ENCODE measurements around the gene CHI3L1.

Gene CHI3L1

DNA sequence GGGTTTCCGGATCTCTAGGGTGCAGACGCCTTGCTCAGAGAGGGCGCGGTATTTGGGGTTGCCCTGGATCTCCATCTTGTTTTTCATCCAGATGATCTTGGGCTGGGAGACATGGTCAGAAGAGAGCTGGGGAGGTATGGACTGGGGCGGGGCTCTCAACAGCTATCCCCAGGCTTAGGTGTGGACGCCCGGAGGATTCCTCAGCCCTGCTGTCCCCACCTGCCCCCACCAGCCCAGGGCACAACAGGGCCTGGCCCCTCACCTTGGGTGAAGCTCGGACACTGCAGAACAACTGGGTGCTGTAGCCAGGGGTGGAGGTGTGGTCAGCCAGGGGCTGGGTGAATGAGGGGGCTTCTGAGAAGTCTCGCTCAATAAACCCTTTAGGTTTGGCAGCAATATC, 17.5 kb downstream of the CHI3L1 start:
- no peak for DNase-seq (ENCODE audit: low read depth in 3 of 3)

DNA sequence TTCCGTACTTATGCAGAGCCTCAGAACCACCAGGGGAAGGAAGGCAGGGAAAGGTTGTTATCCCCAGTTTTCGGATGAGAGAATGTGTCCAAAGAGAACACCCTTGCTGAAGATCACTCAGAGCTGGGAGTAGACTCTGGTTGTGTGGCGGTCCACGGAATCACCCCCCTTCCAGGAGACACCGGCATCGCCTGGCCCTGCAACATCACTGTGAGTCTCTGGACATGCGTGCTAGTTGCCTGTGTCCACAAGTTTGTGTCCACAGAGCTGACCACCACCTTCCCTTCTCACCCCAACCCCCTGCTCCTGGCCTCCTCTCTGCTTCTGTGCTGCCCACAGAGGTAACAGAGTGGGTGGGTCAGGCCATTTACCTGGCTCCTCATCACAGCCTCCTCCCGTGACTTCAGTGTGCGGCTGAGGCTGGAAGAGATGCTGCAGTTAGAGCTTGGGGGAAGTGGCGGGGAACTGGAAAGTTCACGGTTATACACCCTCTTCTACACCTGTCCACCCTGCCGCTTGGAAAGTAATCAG, 18.2 kb downstream of the CHI3L1 start:
- no peak for DNase-seq (ENCODE audit: low read depth in 3 of 3)

DNA sequence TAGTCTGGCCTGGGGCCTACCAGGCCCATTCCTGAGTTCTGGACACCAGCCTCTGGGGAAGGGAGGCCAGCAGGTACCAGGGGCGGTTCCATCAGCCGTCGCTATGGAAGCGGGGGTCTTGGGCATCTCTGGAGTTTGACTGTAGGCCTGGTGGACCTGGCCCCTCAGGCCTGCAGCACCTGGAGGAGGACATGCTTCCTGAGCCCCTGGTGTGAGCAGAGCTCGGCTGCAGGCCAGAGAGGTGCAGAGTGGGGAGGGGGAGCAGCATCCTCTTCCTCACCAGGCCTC, 18.6 kb downstream of the CHI3L1 start:
- DNase-seq (ENCODE audit: low read depth in 3 of 3), result no peak

DNA sequence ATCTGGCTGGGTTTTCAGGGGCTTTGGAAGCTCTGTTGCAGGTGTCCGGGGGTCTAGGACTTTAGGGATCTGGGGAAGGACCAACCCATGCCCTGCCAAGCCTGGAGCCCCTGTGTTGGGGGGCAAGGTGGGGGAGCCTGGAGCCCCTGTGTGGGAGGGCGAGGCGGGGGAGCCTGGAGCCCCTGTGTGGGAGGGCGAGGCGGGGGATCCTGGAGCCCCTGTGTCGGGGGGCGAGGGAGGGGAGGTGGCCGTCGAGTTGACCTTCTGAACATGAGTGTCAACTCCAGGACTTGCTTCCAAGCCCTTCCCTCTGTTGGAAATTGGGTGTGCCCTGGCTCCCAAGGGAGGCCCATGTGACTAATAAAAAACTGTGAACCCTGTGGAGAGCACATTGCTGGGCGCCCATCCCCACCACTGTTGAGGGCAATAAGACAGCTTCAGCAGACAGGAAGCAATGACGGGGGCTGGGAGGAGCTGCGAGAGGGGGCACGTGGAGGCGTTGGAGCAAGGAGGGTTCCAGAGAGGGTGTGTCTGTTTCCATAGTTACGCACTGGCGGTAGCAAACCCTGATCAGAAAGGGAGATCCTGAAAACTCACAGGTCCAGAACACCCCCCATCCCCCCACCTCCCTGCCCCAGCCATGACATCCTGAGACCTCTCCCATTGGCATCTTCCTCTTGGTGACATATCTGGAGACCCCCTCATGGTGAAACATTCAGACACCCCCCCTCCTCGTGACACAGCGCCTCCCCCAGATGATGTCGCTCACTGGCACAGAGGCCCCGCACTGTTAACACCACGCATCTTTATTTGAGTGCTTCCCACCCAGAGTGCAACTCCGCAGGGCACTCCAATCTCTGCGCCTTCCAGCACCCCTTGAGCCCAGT, 19.2 kb downstream of the CHI3L1 start:
- no peak for DNase-seq (ENCODE audit: low read depth in 3 of 3)

DNA sequence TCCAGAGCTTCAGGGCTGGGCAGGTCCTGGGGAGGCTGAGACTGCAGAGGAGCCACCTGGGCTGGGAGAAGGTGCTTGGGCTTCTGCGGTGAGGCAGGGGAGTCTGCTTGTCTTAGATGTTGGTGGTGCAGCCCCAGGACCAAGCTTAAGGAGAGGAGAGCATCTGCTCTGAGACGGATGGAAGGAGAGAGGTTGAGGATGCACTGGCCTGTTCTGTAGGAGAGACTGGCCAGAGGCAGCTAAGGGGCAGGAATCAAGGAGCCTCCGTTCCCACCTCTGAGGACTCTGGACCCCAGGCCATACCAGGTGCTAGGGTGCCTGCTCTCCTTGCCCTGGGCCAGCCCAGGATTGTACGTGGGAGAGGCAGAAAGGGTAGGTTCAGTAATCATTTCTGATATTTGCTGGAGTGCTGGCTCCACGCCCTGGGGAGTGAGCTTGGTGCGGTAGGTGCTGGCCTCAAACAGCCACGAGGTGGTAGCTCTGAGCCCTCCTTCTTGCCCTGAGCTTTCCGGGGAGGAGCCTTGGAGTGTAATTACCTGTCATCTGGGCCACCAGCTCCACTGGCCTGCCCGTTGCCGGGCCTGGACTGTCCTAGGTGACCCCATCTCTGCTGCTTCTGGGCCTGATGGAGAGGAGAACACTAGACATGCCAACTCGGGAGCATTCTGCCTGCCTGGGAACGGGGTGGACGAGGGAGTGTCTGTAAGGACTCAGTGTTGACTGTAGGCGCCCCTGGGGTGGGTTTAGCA, 20.1 kb downstream of the CHI3L1 start:
- no peak for DNase-seq (ENCODE audit: low read depth in 3 of 3)

DNA sequence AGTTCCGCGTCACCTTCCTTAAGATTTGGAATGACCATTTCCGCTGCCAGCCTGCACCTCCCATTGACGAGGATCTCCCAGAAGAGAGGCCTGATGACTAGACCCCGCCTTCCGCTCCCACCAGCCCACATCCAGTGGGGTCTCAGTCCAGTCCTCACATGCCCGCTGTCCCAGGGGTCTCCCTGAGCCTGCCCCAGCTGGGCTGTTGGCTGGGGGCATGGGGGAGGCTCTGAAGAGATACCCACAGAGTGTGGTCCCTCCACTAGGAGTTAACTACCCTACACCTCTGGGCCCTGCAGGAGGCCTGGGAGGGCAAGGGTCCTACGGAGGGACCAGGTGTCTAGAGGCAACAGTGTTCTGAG, 20.7 kb downstream of the CHI3L1 start:
- no peak for DNase-seq (ENCODE audit: low read depth in 3 of 3)

DNA sequence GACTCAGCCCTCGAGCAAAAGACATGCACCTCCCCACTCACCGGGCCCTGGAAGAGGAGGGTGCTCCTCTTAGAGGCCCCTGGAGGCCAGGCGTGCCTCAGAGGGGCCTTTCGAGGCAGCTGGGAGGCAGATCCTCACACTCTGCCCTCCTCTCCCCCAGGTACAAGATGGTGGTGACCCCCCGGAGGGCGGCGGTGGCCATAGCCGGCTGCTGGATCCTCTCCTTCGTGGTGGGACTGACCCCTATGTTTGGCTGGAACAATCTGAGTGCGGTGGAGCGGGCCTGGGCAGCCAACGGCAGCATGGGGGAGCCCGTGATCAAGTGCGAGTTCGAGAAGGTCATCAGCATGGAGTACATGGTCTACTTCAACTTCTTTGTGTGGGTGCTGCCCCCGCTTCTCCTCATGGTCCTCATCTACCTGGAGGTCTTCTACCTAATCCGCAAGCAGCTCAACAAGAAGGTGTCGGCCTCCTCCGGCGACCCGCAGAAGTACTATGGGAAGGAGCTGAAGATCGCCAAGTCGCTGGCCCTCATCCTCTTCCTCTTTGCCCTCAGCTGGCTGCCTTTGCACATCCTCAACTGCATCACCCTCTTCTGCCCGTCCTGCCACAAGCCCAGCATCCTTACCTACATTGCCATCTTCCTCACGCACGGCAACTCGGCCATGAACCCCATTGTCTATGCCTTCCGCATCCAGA, 21.3 kb downstream of the CHI3L1 start:
- no peak for DNase-seq (ENCODE audit: low read depth in 3 of 3)

DNA sequence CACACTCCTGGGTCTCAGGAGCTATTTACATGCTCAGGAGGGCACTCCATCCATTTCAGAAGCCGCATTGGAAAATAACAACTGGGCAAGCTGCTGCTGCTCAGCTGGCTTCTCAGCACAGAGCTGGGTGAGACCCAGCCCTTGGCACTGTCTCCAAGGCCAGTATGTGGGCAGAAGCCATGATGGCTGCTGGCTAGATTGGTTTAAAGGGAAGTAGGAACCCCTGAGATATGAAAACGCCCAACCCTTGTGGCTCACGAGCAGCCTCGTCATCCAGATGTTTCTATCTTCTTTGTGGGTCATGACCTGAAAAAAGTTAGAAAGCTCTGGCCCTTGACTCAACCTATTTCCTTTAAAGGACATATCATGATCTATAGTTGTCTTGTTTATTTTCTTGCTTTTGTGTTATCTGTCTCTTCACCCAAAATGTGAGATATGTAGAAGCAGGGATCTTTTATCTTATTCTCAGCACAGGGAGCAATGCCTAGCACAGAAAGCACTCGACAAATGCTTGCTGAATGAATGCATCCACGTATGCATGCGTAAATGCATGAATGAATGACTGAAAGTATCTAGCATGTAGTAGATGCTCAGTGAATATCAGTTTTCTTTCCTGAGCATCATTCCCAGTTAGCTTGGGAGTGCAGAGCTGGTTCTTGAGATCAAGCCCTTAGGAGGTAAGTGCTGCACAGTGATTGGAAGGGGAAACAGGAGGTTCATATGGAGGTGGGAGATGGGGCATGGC, 22.4 kb downstream of the CHI3L1 start:
- no peak for DNase-seq (ENCODE audit: low read depth in 3 of 3)

DNA sequence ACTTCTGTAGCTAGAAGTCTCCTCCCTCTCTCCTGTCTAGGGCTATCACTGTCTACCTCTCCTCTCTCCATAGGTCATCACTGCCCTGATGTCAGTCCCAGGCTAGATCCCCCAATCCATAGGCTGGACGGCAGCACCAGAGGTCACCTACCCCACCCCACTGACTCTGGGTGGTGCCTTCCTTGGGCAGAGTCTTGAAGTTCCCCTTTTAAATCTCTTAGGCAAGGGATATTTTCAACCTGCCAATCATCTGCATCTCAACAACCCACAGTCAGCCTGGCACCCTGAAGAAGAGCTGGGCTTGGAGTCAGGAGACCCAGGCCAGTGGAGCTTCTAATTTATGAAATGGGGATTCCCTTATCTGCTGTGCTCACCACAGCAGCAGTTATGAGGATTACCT, 24.1 kb downstream of the CHI3L1 start:
- no peak for DNase-seq (ENCODE audit: low read depth in 3 of 3)

DNA sequence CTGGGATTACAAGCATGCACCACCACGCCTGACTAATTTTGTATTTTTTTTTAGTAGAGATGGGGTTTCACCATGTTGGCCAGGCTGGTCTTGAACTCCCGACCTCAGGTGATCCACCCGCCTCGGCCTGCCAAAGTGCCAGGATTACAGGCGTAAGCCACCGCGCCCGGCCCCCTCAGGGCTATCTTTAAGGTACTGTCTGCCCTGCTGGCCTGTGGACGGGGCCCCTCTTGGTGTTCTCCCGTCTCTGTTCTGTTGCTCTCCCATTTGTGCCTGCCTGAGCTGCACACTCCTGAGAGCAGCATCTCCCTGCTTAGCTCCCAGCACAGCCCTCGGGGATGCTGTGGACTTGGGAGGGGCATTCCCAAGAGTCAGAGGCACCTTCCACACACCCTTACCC, 24.8 kb downstream of the CHI3L1 start:
- no peak for DNase-seq (ENCODE audit: low read depth in 3 of 3)

DNA sequence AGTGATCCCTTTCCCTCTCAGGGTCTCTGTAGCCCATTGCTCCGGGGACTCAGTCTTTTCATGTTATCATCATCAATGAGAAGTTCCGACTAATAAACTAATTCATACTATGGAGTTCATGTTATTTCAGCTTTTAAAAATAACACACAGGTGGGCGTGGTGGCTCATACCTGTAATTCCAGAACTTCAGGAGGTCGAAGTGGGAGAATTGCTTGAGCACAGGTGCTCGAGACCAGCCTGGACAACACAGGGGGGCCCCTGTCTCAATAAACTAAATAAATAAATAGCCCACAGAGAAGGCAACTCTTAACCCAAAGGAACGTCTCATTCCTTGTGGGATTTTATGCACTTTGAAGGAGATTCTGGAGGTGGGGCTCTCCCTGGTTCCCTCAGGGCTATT, 25.3 kb downstream of the CHI3L1 start:
- DNase-seq (ENCODE audit: low read depth in 3 of 3), result no peak

DNA sequence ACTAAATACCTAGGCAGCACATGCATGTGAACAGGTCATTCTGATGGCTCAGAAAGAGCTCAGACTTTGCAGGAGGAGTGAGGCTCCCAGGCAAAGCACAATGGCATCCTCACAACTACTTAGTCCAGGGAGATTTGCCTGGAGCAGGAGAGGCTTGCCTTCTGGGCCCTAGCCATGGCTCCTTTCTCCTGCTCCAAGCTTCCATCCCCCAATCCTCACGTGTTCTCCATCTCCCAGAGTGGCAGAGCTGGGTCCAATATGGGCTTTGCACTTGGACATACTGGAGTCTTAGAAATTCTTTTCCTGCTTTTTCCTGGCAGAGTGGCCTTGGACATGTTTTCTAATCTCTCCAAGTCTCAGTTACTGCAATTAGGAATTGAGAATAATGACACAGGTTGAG, 26.7 kb downstream of the CHI3L1 start:
- no peak for DNase-seq (ENCODE audit: low read depth in 3 of 3)

DNA sequence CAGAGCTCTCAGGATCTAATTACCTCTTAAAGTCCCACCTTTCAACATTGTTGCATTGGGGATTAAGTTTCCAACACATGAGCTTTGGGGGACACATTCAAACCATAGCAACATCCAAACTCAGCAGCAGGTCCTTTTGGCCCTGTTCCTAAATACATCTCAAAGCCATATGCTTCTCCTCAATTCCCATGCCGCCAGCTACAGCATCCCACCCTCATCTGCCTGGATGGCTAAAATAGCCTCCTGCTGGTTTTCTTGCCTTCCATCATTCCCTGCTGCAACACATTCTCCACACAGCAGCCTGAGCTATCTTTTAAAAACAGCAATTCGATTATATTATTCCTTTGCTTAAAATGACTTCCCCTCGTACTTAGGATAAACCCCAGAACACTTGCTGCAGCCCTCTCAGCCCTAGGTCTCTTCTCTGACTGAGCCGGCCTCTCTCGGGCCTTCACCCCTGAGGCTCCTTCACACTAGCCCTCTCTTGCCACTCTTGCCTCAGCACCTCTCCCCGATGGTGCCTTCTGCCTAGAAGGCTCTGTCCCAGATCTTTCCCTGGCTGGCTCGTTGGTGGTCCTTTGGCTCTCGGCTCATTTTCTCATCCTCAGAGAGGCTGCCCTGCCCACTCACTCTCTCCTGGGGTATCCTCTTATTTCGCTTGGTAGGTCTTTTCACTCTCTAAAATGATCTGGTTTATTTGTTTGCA, 27.4 kb downstream of the CHI3L1 start:
- DNase-seq (ENCODE audit: low read depth in 3 of 3), result no peak

DNA sequence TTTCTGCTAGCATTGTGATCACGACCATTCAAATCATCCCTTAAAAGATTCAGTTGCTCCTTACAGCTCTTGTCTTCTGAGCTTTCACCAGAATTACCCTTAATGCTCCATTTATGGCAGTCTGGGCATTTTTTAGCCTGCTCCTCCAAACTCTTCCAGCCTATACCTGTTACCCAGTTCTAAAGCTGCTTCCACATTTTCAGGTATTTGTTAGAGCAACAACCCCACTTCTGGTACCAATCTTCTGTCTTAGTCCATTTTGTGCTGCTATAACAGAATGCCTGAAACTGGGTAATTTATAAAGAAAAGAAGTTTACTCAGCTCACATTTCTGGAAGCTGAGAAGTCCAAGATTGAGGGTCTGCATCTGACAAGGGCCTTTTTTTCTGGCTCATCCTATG, 28.1 kb downstream of the CHI3L1 start:
- no peak for DNase-seq (ENCODE audit: low read depth in 3 of 3)

DNA sequence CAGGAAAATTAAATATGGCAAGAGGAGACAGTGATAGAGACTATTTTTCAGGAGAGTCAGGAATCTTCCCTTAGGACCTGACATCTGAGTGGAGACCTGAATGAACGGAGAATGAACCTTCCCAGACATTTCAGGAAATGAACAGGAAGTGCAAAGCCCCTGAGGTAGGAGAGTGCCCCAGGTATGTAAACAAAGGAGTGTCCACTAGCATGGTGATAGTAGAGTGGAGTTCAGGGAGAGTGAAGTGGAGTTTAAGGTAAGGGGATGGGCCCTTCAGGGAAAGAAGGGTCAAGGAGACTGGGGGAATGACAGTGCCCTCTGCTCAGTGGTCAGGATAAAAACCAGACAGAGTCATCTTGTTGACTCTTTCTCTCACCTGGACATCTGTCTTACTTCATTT, 30.2 kb downstream of the CHI3L1 start:
- DNase-seq (ENCODE audit: low read depth in 3 of 3), result no peak

DNA sequence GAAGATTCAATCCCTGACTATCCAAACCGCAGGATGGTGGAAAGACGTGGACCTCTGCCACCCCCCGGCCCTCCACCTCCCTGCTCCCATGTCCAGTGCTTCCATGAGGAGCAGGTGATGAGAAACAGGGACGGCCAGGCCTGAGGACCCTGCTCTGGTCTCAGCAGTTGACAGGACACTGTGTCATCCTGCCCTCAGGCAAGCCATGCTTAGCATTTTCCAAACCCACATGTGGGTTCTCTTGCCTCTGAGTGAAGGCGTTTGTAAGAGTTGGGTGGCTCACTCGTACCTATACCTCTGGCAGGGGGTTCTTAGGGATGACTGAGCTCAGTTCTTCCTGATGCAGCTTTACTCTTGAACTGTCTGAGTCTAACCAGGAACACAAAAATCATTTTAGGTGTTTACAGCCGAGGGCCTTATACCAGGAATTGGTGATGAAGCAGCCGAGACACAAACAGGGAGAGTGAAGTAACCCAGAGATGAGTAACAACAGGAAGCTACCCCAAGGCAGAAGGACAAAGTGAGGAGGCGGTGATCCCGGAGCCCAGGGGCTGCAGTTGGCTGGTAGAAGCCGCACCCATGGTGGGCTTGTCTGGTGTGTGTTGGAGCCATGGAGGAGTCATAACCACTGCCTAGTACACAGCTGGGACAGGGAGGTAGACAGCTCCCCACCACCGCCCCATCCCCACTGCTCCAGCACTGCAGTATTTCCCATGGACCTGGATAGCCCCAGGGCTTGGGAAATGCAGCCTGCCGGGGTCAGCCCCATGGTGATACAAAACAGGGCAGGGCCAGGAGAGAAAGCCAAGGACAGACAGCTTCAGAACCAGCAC, 32.3 kb downstream of the CHI3L1 start:
- no peak for DNase-seq (ENCODE audit: low read depth in 3 of 3)

DNA sequence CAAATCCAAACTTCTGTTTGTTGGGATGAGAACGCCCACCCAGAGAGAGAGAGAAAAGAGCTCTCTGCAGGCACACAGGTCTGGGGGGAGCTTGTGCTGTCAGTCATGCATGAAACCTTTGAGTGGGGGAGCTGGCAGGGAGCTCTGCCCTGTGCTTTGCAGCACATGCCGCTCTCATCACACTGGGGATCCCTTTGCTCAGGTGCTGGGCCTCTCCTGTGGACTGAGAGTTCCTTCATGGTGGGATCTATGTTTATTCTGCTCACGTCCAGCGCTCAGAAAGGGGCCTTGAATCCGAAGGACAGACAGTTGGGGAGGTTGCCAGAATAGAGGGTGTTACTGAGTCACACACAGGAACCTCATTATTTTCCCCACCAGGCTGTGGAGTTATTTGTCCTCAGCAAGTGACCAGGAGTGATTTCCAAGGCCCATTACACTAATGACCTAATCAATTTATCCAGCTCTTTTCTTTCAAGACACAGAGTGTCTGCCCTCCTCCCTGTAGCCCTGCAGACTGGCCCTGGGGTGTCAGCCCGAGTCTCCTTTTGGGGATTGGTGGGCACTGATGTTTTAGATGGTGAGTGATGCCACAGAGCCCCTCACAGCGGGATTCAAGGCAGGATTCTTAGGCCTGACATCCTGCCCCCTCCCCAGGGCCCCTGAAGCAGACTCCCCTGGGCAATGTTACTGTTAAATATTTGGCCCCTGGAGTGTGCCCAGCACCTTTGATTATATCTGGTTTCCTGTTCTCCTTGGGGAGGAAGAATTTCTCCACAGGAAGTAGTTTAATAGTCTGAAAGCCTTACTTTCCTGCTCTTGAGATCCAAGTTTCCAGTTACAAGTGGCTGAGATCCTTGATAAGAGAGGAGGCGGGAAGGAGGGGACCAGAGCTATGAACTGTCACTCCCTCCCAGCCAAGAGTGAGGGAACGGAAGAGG, 33.2 kb downstream of the CHI3L1 start:
- DNase-seq (ENCODE audit: low read depth in 3 of 3), result no peak

DNA sequence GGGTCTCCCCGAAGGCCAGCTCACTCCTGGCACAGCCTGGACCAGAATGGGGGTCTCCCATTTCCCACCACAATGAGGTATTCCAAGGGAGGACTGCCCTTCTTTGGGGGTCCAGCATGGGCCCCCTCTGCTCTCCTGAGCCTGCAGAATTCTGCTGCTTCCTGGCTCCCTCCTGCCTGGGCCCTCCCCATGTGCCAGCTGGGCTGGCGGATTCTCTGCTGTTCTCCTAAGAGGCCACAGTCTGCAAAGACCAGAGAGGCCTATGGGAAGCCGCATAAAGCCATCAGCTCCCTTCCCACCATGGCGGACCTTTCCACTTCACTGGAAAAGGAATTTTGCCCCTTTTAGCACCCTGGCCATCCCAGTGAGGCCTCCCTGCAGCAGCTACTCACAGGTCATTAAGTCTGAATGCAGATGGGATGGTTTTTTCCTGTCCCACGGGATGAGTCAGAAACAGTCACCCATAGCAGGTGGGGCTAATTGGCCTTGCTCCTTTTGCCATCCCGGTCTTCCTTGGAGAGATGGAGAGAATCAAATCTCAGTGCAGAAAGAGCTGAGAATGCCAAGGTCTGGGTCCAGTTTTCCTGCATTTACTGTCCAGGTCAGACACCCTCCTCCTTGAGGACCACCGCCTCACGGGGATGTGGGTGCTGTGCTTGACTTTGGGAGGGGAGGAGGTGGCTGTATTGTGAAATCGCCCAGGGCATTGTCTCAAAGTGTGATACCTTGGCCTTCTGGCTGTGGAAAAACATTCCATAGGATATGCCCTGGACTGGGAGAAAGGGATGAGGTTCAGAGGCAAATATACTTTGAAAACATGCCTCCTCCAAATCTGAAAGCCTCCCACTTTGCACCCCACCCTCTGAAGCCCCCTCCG, 34.1 kb downstream of the CHI3L1 start:
- no peak for DNase-seq (ENCODE audit: low read depth in 3 of 3)
